OCI-LY3 (cell line): ENCODE data around the gene TCTN1.

Experiments used
- CTCF ChIP-seq: fragments of 200-600, 300-600 bp; sonication (generic); IDR thresholded peaks from 2 replicates; pipeline ENCODE4 v1.5.1; 2014; ENCODE audit warnings: antibody characterized with exemption, low read length, low read depth
- EZH2phosphoT487 ChIP-seq: fragments of 200-600 bp; shearing (Covaris generic); IDR thresholded peaks from 2 replicates; pipeline ENCODE4 v1.6.1; 2018; ENCODE audit warnings: antibody characterized with exemption, mixed run types, low read depth

GRCh38 chr12:110670161-110670701 lies 56.3 kb downstream of the TCTN1 start:
- no peak for TF ChIP-seq CTCF
- TF ChIP-seq EZH2phosphoT487 = no peak
